Smooth muscle cell (in vitro differentiated cells): ENCODE results near the gene PTPRK. TPM values are rescaled to one million over a fixed set of nuclear protein-coding genes. Genes with fewer than 3 reads are reported as not detected.

Source experiments
- DNase-seq: peaks from one replicate; lab custom pipeline; 2025; ENCODE audit not compliant: unreplicated experiment; lab: John Stamatoyannopoulos, UW
- H2AFZ ChIP-seq: fragments of 200-600 bp; sonication (generic); 2 replicates; pipeline ENCODE4 v1.6.0; 2016; ENCODE audit warnings: antibody characterized with exemption, low read depth, mild to moderate bottlenecking
- H3F3A ChIP-seq: fragments of 200-600 bp; sonication (generic); 2 replicates; pipeline ENCODE4 v1.6.0; 2017; ENCODE audit warnings: antibody characterized with exemption, low read depth
- H3K27ac ChIP-seq: fragments of 200-600 bp; sonication (generic); 2 replicates; pipeline ENCODE4 v1.5.1; 2016; ENCODE audit warnings: low read depth, mild to moderate bottlenecking
- H3K27me3 ChIP-seq: fragments of 200-600 bp; sonication (generic); 2 replicates; pipeline ENCODE4 v1.6.1; 2016; ENCODE audit warnings: low read depth, mild to moderate bottlenecking
- H3K36me3 ChIP-seq: fragments of 200-600 bp; sonication (generic); 2 replicates; pipeline ENCODE4 v1.5.1; 2016; ENCODE audit warnings: low read depth
- H3K4me1 ChIP-seq: fragments of 200-600 bp; sonication (generic); 2 replicates; pipeline ENCODE4 v1.5.1; 2016; ENCODE audit warnings: low read depth
- H3K4me2 ChIP-seq: fragments of 200-600 bp; sonication (generic); 2 replicates; pipeline ENCODE4 v1.6.0; 2016; ENCODE audit warnings: mild to moderate bottlenecking
- H3K4me3 ChIP-seq: fragments of 200-600 bp; sonication (generic); 2 replicates; pipeline ENCODE4 v1.5.1; 2016; ENCODE audit warnings: mild to moderate bottlenecking
- H3K79me2 ChIP-seq: fragments of 200-600 bp; sonication (generic); 2 replicates; pipeline ENCODE4 v1.6.0; 2016; ENCODE audit warnings: low read depth, mild to moderate bottlenecking
- H3K9ac ChIP-seq: fragments of 200-600 bp; sonication (generic); 2 replicates; pipeline ENCODE4 v1.6.0; 2016; ENCODE audit warnings: low read depth
- H3K9me3 ChIP-seq: fragments of 200-600 bp; sonication (generic); replicated peaks from 2 replicates; pipeline ENCODE4 v1.5.1; 2016; ENCODE audit warnings: low read depth
- H4K20me1 ChIP-seq: fragments of 200-600 bp; sonication (generic); 2 replicates; pipeline ENCODE4 v1.6.0; 2016; ENCODE audit warnings: low read depth
- CTCF ChIP-seq: fragments of 200-600 bp; sonication (generic); IDR thresholded peaks from 2 replicates; pipeline ENCODE4 v1.5.1; 2017; ENCODE audit warnings: borderline replicate concordance, mild to moderate bottlenecking, antibody characterized with exemption; ENCODE audit not compliant: insufficient read depth, poor library complexity, severe bottlenecking
- WGBS: methylation state at CpG from one replicate; pipeline ENCODE4 v1.1.7; 2016; ENCODE audit warnings: low lambda C conversion rate; 5-methylcytosine and 5-hydroxymethylcytosine counted together
- polyA plus RNA-seq: library from polyadenylated mRNA; unstranded; fragments of >200 nt; fragmentation: Nextera tagmentation; extraction: Ambion mirVana; gene quantifications from 2 replicates; pipeline ENCODE4 v1.2.1, GENCODE V29; 2016
- total RNA-seq: library from RNA; depleted of rRNA; stranded (reverse); fragments of >200 nt; gene quantifications from 2 replicates; pipeline ENCODE4 v1.2.3, GENCODE V29; 2014

Gene PTPRK
- total and polyA plus RNA-seq, 2 experiments from 2014 or later: 21.7 to 50.4 TPM

DNA sequence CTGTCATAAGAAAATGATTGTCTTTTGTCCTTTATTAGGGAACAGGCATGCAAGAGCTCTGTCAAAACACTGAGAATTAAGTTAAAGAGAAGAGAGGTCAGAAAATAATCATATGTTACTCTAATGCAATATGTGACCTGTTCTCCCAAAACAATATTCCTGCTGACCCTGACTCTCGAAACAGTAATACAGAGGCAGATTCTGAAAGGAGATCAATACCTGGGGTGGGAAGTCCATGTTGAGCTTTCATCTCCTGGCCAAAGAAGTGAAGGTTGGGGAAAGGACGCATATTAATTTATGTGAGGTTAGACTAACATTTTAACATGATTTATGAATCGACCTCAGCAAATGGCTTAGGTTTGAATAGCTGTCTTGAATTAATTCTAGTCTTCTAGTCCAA is 243.0 kb downstream of the PTPRK start:
- H3K27me3 ChIP-seq: no peaks in the 10 kb centered on the region
- H3F3A ChIP-seq: peaks cover 4% of the 10 kb centered on the region
- no peak overlapping the region for H2AFZ ChIP-seq
- WGBS: 97% methylated on average over 3 of the region's 3 CpGs
- H3K36me3 ChIP-seq: no peaks in the 10 kb centered on the region
- no peaks in the 10 kb centered on the region for H3K79me2 ChIP-seq
- H3K4me2 ChIP-seq: no peak overlapping the region
- H4K20me1 ChIP-seq: peaks cover 22% of the 10 kb centered on the region
- no peaks in the 10 kb centered on the region for H3K9me3 ChIP-seq
- TF ChIP-seq CTCF: no peak
- no peak for DNase-seq
- no peak overlapping the region for H3K4me3 ChIP-seq
- no peak overlapping the region for H3K9ac ChIP-seq
- no peak overlapping the region for H3K27ac ChIP-seq
- no peaks in the 10 kb centered on the region for H3K4me1 ChIP-seq

- H4K20me1 ChIP-seq: peaks cover 22% of the 10 kb centered on the region
- H3K4me2 ChIP-seq: peak overlapping the region; percentile 27
- no peak overlapping the region for H3K9ac ChIP-seq
- no peaks in the 10 kb centered on the region for H3K36me3 ChIP-seq
- no peaks in the 10 kb centered on the region for H3K79me2 ChIP-seq
- no peak for TF ChIP-seq CTCF
- peaks cover 4% of the 10 kb centered on the region for H3F3A ChIP-seq
- H3K4me1 ChIP-seq: no peaks in the 10 kb centered on the region
- no peak overlapping the region for H3K4me3 ChIP-seq
- peak overlapping the region; percentile 52 for H3K27ac ChIP-seq
- no peak overlapping the region for H2AFZ ChIP-seq
- no peak for DNase-seq
- H3K27me3 ChIP-seq: no peaks in the 10 kb centered on the region
- no peaks in the 10 kb centered on the region for H3K9me3 ChIP-seq
Observed at GRCh38 chr6:128276311-128276710, 244.1 kb downstream of the PTPRK start.

GRCh38 chr6:128275681-128276080 is 244.7 kb downstream of the PTPRK start:
- H3K4me2 ChIP-seq: peak overlapping the region; percentile 37
- H3K27me3 ChIP-seq: no peaks in the 10 kb centered on the region
- peaks cover 22% of the 10 kb centered on the region for H4K20me1 ChIP-seq
- TF ChIP-seq CTCF: no peak
- H3K27ac ChIP-seq: peak overlapping the region; percentile 52
- H3K79me2 ChIP-seq: no peaks in the 10 kb centered on the region
- no peak overlapping the region for H3K9ac ChIP-seq
- no peaks in the 10 kb centered on the region for H3K4me1 ChIP-seq
- no peaks in the 10 kb centered on the region for H3K36me3 ChIP-seq
- H3K9me3 ChIP-seq: no peaks in the 10 kb centered on the region
- H3K4me3 ChIP-seq: no peak overlapping the region
- peaks cover 4% of the 10 kb centered on the region for H3F3A ChIP-seq
- DNase-seq: no peak
- H2AFZ ChIP-seq: no peak overlapping the region

DNA sequence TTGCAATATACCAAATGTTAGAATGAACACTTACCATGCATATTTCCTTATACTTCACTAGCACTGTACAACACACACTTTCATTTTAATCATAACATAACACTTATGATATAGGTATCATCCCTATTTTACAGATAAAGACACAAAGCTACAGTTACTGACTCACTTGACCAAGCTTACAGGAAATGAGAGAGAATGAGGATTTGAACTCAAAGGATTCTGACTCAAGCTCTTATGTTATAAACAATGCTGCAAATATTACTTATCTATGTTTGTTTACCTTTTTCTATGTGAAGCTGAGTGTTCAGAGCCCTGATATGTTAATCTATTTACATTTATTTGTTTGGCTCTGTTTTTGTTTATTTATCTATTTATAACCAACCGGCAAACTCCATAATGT is 245.4 kb downstream of the PTPRK start:
- peak overlapping the region; percentile 37 for H3K4me2 ChIP-seq
- peaks cover 4% of the 10 kb centered on the region for H3F3A ChIP-seq
- H3K27ac ChIP-seq: peak overlapping the region; percentile 41
- H3K36me3 ChIP-seq: no peaks in the 10 kb centered on the region
- H3K9me3 ChIP-seq: no peaks in the 10 kb centered on the region
- peaks cover 21% of the 10 kb centered on the region for H4K20me1 ChIP-seq
- H3K9ac ChIP-seq: no peak overlapping the region
- no peaks in the 10 kb centered on the region for H3K4me1 ChIP-seq
- TF ChIP-seq CTCF: no peak
- WGBS: 48% methylated on average over 1 of the region's 1 CpG
- H3K4me3 ChIP-seq: no peak overlapping the region
- no peak for DNase-seq
- no peaks in the 10 kb centered on the region for H3K27me3 ChIP-seq
- no peaks in the 10 kb centered on the region for H3K79me2 ChIP-seq
- H2AFZ ChIP-seq: no peak overlapping the region
